ENCODE data around the gene MYOD1.

Gene MYOD1

DNA sequence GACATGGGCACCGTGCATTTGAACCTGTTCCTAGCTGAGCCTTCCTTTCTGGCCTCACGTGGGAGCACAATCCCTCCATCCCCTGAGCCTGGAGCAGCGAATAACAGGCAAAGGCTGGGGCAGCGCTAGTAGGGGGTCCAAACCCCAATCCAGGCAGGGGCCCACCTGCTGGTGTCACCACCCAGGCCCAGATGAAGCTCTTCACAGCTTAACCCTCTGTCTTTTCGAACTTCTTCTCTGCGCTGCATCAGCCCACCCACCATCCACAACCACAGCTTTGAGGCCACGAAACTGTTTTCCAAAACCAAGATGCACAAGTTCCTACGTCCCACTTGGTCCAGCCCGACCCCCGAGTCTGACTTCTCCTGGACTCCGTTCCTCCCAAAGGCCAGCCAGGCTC lies 26.7 kb downstream of the MYOD1 start:
- Histone ChIP-seq H3K4me2 (ENCODE audit: low read length) (no peak overlapping the region), H3K4me3 (ENCODE audit: low read depth, low read length, poor library complexity, severe bottlenecking) (no peak overlapping the region), H3K36me3 (ENCODE audit: insufficient read depth, low read length) (no peaks in the 10 kb centered on the region), H3K9ac (ENCODE audit: low read length) (no peak overlapping the region), H3K79me2 (ENCODE audit: insufficient read depth, low read length) (no peaks in the 10 kb centered on the region), H3K27me3 (ENCODE audit: insufficient read depth, low read length) (no peaks in the 10 kb centered on the region), H3K9me3 (ENCODE audit: low read length) (no peaks in the 10 kb centered on the region), H2AFZ (ENCODE audit: low read length) (no peak overlapping the region), H3F3A (ENCODE audit: insufficient read depth, low read length) (no peaks in the 10 kb centered on the region), H3K4me1 (ENCODE audit: insufficient read depth, low read length, severe bottlenecking) (no peaks in the 10 kb centered on the region), H3K9me2 (ENCODE audit: low read depth, low read length) (no peaks in the 10 kb centered on the region), H3K27ac (ENCODE audit: low read depth, low read length, poor library complexity, severe bottlenecking) (no peak overlapping the region), H4K20me1 (ENCODE audit: insufficient read depth, low read length) (no peaks in the 10 kb centered on the region)
- TF ChIP-seq EZH2 (IDR thresholded peaks at IDR 0.05; ENCODE audit: borderline replicate concordance, low read length): no peak
- TF ChIP-seq, protein P1, sequence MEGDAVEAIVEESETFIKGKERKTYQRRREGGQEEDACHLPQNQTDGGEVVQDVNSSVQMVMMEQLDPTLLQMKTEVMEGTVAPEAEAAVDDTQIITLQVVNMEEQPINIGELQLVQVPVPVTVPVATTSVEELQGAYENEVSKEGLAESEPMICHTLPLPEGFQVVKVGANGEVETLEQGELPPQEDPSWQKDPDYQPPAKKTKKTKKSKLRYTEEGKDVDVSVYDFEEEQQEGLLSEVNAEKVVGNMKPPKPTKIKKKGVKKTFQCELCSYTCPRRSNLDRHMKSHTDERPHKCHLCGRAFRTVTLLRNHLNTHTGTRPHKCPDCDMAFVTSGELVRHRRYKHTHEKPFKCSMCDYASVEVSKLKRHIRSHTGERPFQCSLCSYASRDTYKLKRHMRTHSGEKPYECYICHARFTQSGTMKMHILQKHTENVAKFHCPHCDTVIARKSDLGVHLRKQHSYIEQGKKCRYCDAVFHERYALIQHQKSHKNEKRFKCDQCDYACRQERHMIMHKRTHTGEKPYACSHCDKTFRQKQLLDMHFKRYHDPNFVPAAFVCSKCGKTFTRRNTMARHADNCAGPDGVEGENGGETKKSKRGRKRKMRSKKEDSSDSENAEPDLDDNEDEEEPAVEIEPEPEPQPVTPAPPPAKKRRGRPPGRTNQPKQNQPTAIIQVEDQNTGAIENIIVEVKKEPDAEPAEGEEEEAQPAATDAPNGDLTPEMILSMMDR (IDR thresholded peaks at IDR 0.05; ENCODE audit: low read length): no peak

GRCh38 chr11:17747131-17747955 lies 28.0 kb downstream of the MYOD1 start:
- no peaks in the 10 kb centered on the region for H3K36me3 ChIP-seq (ENCODE audit: insufficient read depth, low read length)
- no peaks in the 10 kb centered on the region for H3F3A ChIP-seq (ENCODE audit: insufficient read depth, low read length)
- H3K4me2 ChIP-seq (ENCODE audit: low read length): no peak overlapping the region
- H3K27me3 ChIP-seq (ENCODE audit: insufficient read depth, low read length): no peaks in the 10 kb centered on the region
- H3K4me1 ChIP-seq (ENCODE audit: insufficient read depth, low read length, severe bottlenecking): no peaks in the 10 kb centered on the region
- no peaks in the 10 kb centered on the region for H4K20me1 ChIP-seq (ENCODE audit: insufficient read depth, low read length)
- no peaks in the 10 kb centered on the region for H3K9me3 ChIP-seq (ENCODE audit: low read length)
- H2AFZ ChIP-seq (ENCODE audit: low read length): no peak overlapping the region
- H3K4me3 ChIP-seq (ENCODE audit: low read depth, low read length, poor library complexity, severe bottlenecking): no peak overlapping the region
- TF ChIP-seq, protein P1 (IDR thresholded peaks at IDR 0.05; ENCODE audit: low read length): no peak
- no peaks in the 10 kb centered on the region for H3K79me2 ChIP-seq (ENCODE audit: insufficient read depth, low read length)
- no peaks in the 10 kb centered on the region for H3K9me2 ChIP-seq (ENCODE audit: low read depth, low read length)
- no peak overlapping the region for H3K9ac ChIP-seq (ENCODE audit: low read length)
- no peak overlapping the region for H3K27ac ChIP-seq (ENCODE audit: low read depth, low read length, poor library complexity, severe bottlenecking)

GRCh38 chr11:17748044-17748443 lies 28.7 kb downstream of the MYOD1 start:
- Histone ChIP-seq H2AFZ (ENCODE audit: low read length) (no peak overlapping the region), H3K79me2 (ENCODE audit: insufficient read depth, low read length) (no peaks in the 10 kb centered on the region)
- TF ChIP-seq EZH2 (IDR thresholded peaks at IDR 0.05; ENCODE audit: borderline replicate concordance, low read length): no peak
- TF ChIP-seq, protein P1 (IDR thresholded peaks at IDR 0.05; ENCODE audit: low read length): no peak

More at GRCh38 chr11:17748044-17748443, 28.7 kb downstream of the MYOD1 start:
- Histone ChIP-seq H3K4me3 (ENCODE audit: low read depth, low read length, poor library complexity, severe bottlenecking) (no peak overlapping the region), H3K9me2 (ENCODE audit: low read depth, low read length) (no peaks in the 10 kb centered on the region), H3K9me3 (ENCODE audit: low read length) (no peaks in the 10 kb centered on the region), H3F3A (ENCODE audit: insufficient read depth, low read length) (no peaks in the 10 kb centered on the region), H3K27ac (ENCODE audit: low read depth, low read length, poor library complexity, severe bottlenecking) (no peak overlapping the region), H3K36me3 (ENCODE audit: insufficient read depth, low read length) (no peaks in the 10 kb centered on the region), H3K4me1 (ENCODE audit: insufficient read depth, low read length, severe bottlenecking) (no peaks in the 10 kb centered on the region), H3K4me2 (ENCODE audit: low read length) (no peak overlapping the region), H3K9ac (ENCODE audit: low read length) (no peak overlapping the region), H4K20me1 (ENCODE audit: insufficient read depth, low read length) (no peaks in the 10 kb centered on the region), H3K27me3 (ENCODE audit: insufficient read depth, low read length) (no peaks in the 10 kb centered on the region)

Data from OCI-LY1 (cell line).